H1 (cell line): ENCODE data around the gene RNF31. TPM values are rescaled to one million over a fixed set of nuclear protein-coding genes. Genes with fewer than 3 reads are reported as not detected.

Experiments
- CTCF ChIA-PET: fragments of 300-600 bp; sonication (Branson Sonifier 250); formaldehyde crosslinking; loops from one replicate; lab custom pipeline; 2021; ENCODE audit not compliant: partially characterized antibody; lab: Charles Lee
- POLR2A ChIA-PET: fragments of 300-600 bp; sonication (Branson Sonifier 250); formaldehyde crosslinking; loops from one replicate; lab custom pipeline; 2021; ENCODE audit warnings: inconsistent platforms; ENCODE audit not compliant: partially characterized antibody; lab: Charles Lee
- DNase-seq, 2 experiments: peaks; one replicate each; pipeline versions ENCODE4 v3.0.0 to v3.0.0-alpha.2; 2010 to 2022; ENCODE audit warnings: low spot score in 2 of 2, low read depth in 1 of 2, mixed read lengths in 1 of 2
- FAIRE-seq: peaks from 2 replicates; lab custom pipeline; 2011; peaks lifted over from hg19 to GRCh38; lab: Jason Lieb, UNC
- H2AFZ ChIP-seq: 2 replicates; pipeline ENCODE4 v1.8.1; 2012; ENCODE audit warnings: low read length, inconsistent platforms
- H2AK5ac ChIP-seq: 2 replicates; pipeline ENCODE4 v1.6.1; 2013; ENCODE audit warnings: low read depth, low read length
- H2BK120ac ChIP-seq: replicated peaks from 2 replicates; pipeline ENCODE3; 2013; ENCODE audit warnings: low read depth, low read length, inconsistent platforms
- H2BK12ac ChIP-seq: 2 replicates; pipeline ENCODE4 v1.6.1; 2013; ENCODE audit warnings: low read depth, low read length
- H2BK15ac ChIP-seq: 2 replicates; pipeline ENCODE4 v1.6.1; 2013; ENCODE audit warnings: low read length
- H2BK20ac ChIP-seq: 2 replicates; pipeline ENCODE4 v1.6.1; 2013; ENCODE audit warnings: low read length
- H2BK5ac ChIP-seq: 2 replicates; pipeline ENCODE4 v1.6.1; 2013; ENCODE audit warnings: low read depth, low read length
- H3K14ac ChIP-seq: 2 replicates; pipeline ENCODE4 v1.6.1; 2013; ENCODE audit warnings: inconsistent platforms; ENCODE audit not compliant: insufficient read length
- H3K18ac ChIP-seq: 2 replicates; pipeline ENCODE4 v1.6.1; 2013; ENCODE audit warnings: low read length; ENCODE audit errors: extremely low read depth
- H3K23ac ChIP-seq: 2 replicates; pipeline ENCODE4 v1.6.1; 2013; ENCODE audit warnings: inconsistent platforms; ENCODE audit not compliant: insufficient read length
- H3K23me2 ChIP-seq: 2 replicates; pipeline ENCODE4 v1.6.1; 2013; ENCODE audit warnings: low read depth, low read length
- H3K27ac ChIP-seq: 2 replicates; pipeline ENCODE4 v1.6.1; 2011; ENCODE audit warnings: low read depth, low read length, inconsistent platforms
- H3K27me3 ChIP-seq, 4 experiments: replicated peaks in 1 of 4; 1 replicate in 1 of 4; 2 replicates in 3 of 4; pipeline versions ENCODE4 v1.6.1 to v1.8.1; 2011 to 2013; ENCODE audit warnings: low read length in 3 of 4, mild to moderate bottlenecking in 3 of 4, inconsistent platforms in 2 of 4, mixed read lengths in 2 of 4, moderate library complexity in 1 of 4; ENCODE audit not compliant: control insufficient read depth in 3 of 4, insufficient read depth in 3 of 4; ENCODE audit errors: extremely low read depth in 1 of 4
- H3K36me3 ChIP-seq, 4 experiments: 2 replicates each; pipeline versions ENCODE4 v1.6.1 to v1.8.1; 2011 to 2013; ENCODE audit warnings: mild to moderate bottlenecking in 4 of 4, low read length in 3 of 4, moderate library complexity in 2 of 4, control low read depth in 1 of 4, inconsistent platforms in 1 of 4; ENCODE audit not compliant: insufficient read depth in 4 of 4, control insufficient read depth in 2 of 4
- H3K4ac ChIP-seq: replicated peaks from 2 replicates; pipeline ENCODE3; 2013; ENCODE audit warnings: low read length, low read depth, mixed read lengths, inconsistent platforms; ENCODE audit not compliant: insufficient read length
- H3K4me1 ChIP-seq, 4 experiments: replicated peaks in 1 of 4; 1 replicate in 1 of 4; 2 replicates in 3 of 4; pipeline versions ENCODE4 v1.6.1 to v1.8.1; 2011 to 2013; ENCODE audit warnings: low read length in 3 of 4, inconsistent platforms in 2 of 4, mixed read lengths in 1 of 4; ENCODE audit not compliant: insufficient read depth in 4 of 4, control insufficient read depth in 3 of 4
- H3K4me2 ChIP-seq, 2 experiments: 2 replicates each; pipeline versions ENCODE4 v1.6.1 to v1.8.1; 2011 to 2013; ENCODE audit warnings: low read depth in 2 of 2, low read length in 2 of 2, control low read depth in 1 of 2, inconsistent platforms in 1 of 2, mild to moderate bottlenecking in 1 of 2; ENCODE audit not compliant: insufficient read depth in 1 of 2
- H3K4me3 ChIP-seq, 4 experiments: fragments of 200-600, 300-600 bp in 1 of 4; sonication (generic), shearing (Covaris generic), sonication (Bioruptor Twin) in 1 of 4; 2 replicates each; pipeline versions ENCODE4 v1.5.1 to v1.8.1; 2011 to 2016; ENCODE audit warnings: low read length in 4 of 4, low read depth in 3 of 4, control low read depth in 2 of 4, inconsistent platforms in 2 of 4, mild to moderate bottlenecking in 2 of 4, mixed read lengths in 1 of 4, moderate library complexity in 1 of 4; ENCODE audit not compliant: insufficient read depth in 2 of 4; ENCODE audit errors: extremely low read depth in 1 of 4
- H3K56ac ChIP-seq: replicated peaks from 2 replicates; pipeline ENCODE3; 2013; ENCODE audit warnings: low read depth, mild to moderate bottlenecking, mixed read lengths, low read length, inconsistent platforms; ENCODE audit not compliant: insufficient read length
- H3K79me1 ChIP-seq: 2 replicates; pipeline ENCODE4 v1.6.1; 2013; ENCODE audit warnings: low read depth, low read length, control low read depth
- H3K79me2 ChIP-seq, 2 experiments: 2 replicates each; pipeline versions ENCODE4 v1.6.1 to v1.8.1; 2012 to 2013; ENCODE audit warnings: low read length in 2 of 2, mild to moderate bottlenecking in 2 of 2, inconsistent platforms in 1 of 2; ENCODE audit not compliant: insufficient read depth in 2 of 2, control insufficient read depth in 1 of 2
- H3K9ac ChIP-seq, 4 experiments: replicated peaks in 1 of 4; 1 replicate in 1 of 4; 2 replicates in 3 of 4; pipeline versions ENCODE4 v1.6.1 to v1.8.1; 2011 to 2013; ENCODE audit warnings: low read depth in 3 of 4, low read length in 3 of 4, control low read depth in 2 of 4, mild to moderate bottlenecking in 2 of 4, moderate library complexity in 2 of 4, inconsistent platforms in 1 of 4; ENCODE audit errors: extremely low read depth in 1 of 4
- H3K9me3 ChIP-seq, 2 experiments: 2 replicates each; pipeline versions ENCODE4 v1.6.1 to v1.8.1; 2012 to 2013; ENCODE audit warnings: mild to moderate bottlenecking in 2 of 2, moderate library complexity in 2 of 2, control low read depth in 1 of 2, inconsistent platforms in 1 of 2, low read depth in 1 of 2, low read length in 1 of 2, mixed read lengths in 1 of 2; ENCODE audit not compliant: insufficient read depth in 2 of 2
- H4K20me1 ChIP-seq, 2 experiments: replicated peaks in 1 of 2; 2 replicates each; pipeline versions ENCODE3 to v1.8.1; 2011 to 2013; ENCODE audit warnings: inconsistent platforms in 2 of 2, low read length in 2 of 2, mild to moderate bottlenecking in 1 of 2; ENCODE audit not compliant: insufficient read depth in 2 of 2, control insufficient read depth in 1 of 2
- H4K5ac ChIP-seq: 2 replicates; pipeline ENCODE4 v1.6.1; 2013; ENCODE audit warnings: low read length, low read depth, mixed read lengths, inconsistent platforms; ENCODE audit not compliant: insufficient read length
- H4K8ac ChIP-seq: 2 replicates; pipeline ENCODE4 v1.8.0; 2013; ENCODE audit warnings: mild to moderate bottlenecking, moderate library complexity, low read length, inconsistent platforms; ENCODE audit not compliant: insufficient read depth; ENCODE audit errors: extremely low read depth
- H4K91ac ChIP-seq: replicated peaks from 2 replicates; pipeline ENCODE3; 2013; ENCODE audit warnings: low read length, mixed read lengths, inconsistent platforms; ENCODE audit not compliant: insufficient read length
- CHD2 ChIP-seq: IDR thresholded peaks from 2 replicates; pipeline ENCODE4 v1.6.1; 2012; ENCODE audit warnings: low read length, improper control_type of control experiment
- JUN ChIP-seq: IDR thresholded peaks from 2 replicates; pipeline ENCODE4 v1.6.1; 2011; ENCODE audit warnings: low read depth, mild to moderate bottlenecking, improper control_type of control experiment, low read length
- PHF8 ChIP-seq: fragments of 200-600 bp; sonication (generic); conservative IDR thresholded peaks from 2 replicates; pipeline ENCODE4 v1.7.1; 2012; ENCODE audit warnings: low read depth, mild to moderate bottlenecking, inconsistent platforms, low read length, moderate library complexity
- SP1 ChIP-seq: IDR thresholded peaks from 2 replicates; pipeline ENCODE4 v1.6.1; 2011; ENCODE audit warnings: low read depth, low read length
- WGBS, 2 experiments: shearing (Covaris generic) in 1 of 2; methylation state at CpG; one replicate each; pipeline versions ENCODE4 v1.1.6 to v1.1.7; 2013 to 2015; ENCODE audit warnings: low lambda C conversion rate in 2 of 2, mixed read lengths in 2 of 2, inconsistent platforms in 1 of 2, low coverage in 1 of 2, missing lambda C conversion rate in 1 of 2; ENCODE audit not compliant: insufficient replicate concordance in 2 of 2, insufficient coverage in 1 of 2, insufficient read length in 1 of 2; ENCODE audit errors: extremely low coverage in 1 of 2, missing lambda C conversion rate in 1 of 2; 5-methylcytosine and 5-hydroxymethylcytosine counted together
- polyA plus RNA-seq, 7 experiments: library from polyadenylated mRNA; depleted of rRNA in 3 of 7; stranded (reverse) in 5 of 7; unstranded in 2 of 7; fragments of >200 nt in 5 of 7; fragments of 200-250 nt in 2 of 7; gene quantifications; 1 replicate in 5 of 7; 2 replicates in 1 of 7; 4 replicates in 1 of 7; pipeline versions ENCODE4 v1.2.1 to v1.2.3, GENCODE V29; 2011 to 2013; ENCODE audit warnings: missing spikeins in 2 of 7, mixed read lengths in 2 of 7
- total RNA-seq: library from RNA; stranded (reverse); fragmentation: NEBNext Ultra II Directional; extraction: Animal tissue kit (Norgen Biotek cat#: 25700); gene quantifications from 2 replicates; pipeline ENCODE4 v1.2.1, GENCODE V29; 2021

The RNF31 gene
- total and polyA plus RNA-seq, 2 of the 8 experiments (the other 6 are each of a cell fraction or from before 2014, with no cell fraction given) = 17.5 to 72.0 TPM

GRCh38 chr14:24179961-24180796, 32.9 kb downstream of the RNF31 start:
- Histone ChIP-seq H3K36me3 (peaks cover 19 to 65% (median 53%) of the 10 kb centered on the region in 4 experiments), H4K8ac (no peak overlapping the region)

More at GRCh38 chr14:24179961-24180796, 32.9 kb downstream of the RNF31 start:
- ChIA-PET CTCF (interaction anchor here (1.1 to 1.6 kb wide), 3 partner anchors 19 to 128 kb away, joined by 3 to 7 read pairs (median 6); partner anchors contain the start of genes CIDEB and IRF9), POLR2A (interaction anchor here (1.1 to 10.7 kb wide), 15 partner anchors 7 to 107 kb away, joined by 3 to 158 read pairs (median 4); partner anchors contain the start of genes CHMP4A, DCAF11, GMPR2 and IPO4)
- Histone ChIP-seq H3K23me2 (no peaks in the 10 kb centered on the region), H3K79me1 (peaks cover 2% of the 10 kb centered on the region; the same call in 1 of the 2 replicates), H2BK15ac (no peak overlapping the region), H3K27ac (no peak overlapping the region), H3K4me3 (no peak overlapping the region), H2BK120ac (no peak overlapping the region), H3K4me2 (no peak overlapping the region), H3K4me1 (no peaks in the 10 kb centered on the region), H3K9ac (no peak overlapping the region), H4K20me1 (peaks cover 2 to 15% of the 10 kb centered on the region in 2 experiments), H3K23ac (no peak overlapping the region), H3K9me3 (no peaks in the 10 kb centered on the region), H2AFZ (no peak overlapping the region), H3K56ac (no peak overlapping the region), H2BK20ac (no peak overlapping the region), H3K18ac (no peak overlapping the region), H2BK5ac (no peak overlapping the region), H3K14ac (no peak overlapping the region), H3K27me3 (no peaks in the 10 kb centered on the region), H3K4ac (no peak overlapping the region), H4K91ac (no peak overlapping the region), H3K79me2 (no peaks in the 10 kb centered on the region), H2BK12ac (no peak overlapping the region), H4K5ac (no peak overlapping the region), H2AK5ac (no peak overlapping the region)
- 88% methylated on average over 18 of the region's 18 CpGs; no CpG with 5 or more reads in 1 of the 2 experiments for WGBS, 2 experiments
- no peak for DNase-seq
- no peak for FAIRE-seq
- TF ChIP-seq PHF8 = no peak
- TF ChIP-seq SP1 = no peak
- TF ChIP-seq CHD2 = no peak
- TF ChIP-seq JUN = no peak
